ACC112 (cell line): ENCODE data around the gene DEPP1.

Experiments used
- H2AFZ ChIP-seq: fragments of 200-600 bp; sonication (generic); one replicate; pipeline ENCODE4 v1.6.0; 2017; ENCODE audit warnings: antibody characterized with exemption, low read length; ENCODE audit not compliant: unreplicated experiment
- H3K27ac ChIP-seq: fragments of 200-600 bp; sonication (generic); 2 replicates; pipeline ENCODE4 v1.5.1; 2014; ENCODE audit warnings: low read depth, mild to moderate bottlenecking, antibody characterized with exemption, low read length, moderate library complexity
- H3K27me3 ChIP-seq: fragments of 200-600 bp; sonication (generic); 2 replicates; pipeline ENCODE4 v1.6.1; 2014; ENCODE audit warnings: mild to moderate bottlenecking, antibody characterized with exemption, low read length, moderate library complexity, mixed read lengths; ENCODE audit not compliant: insufficient read depth
- H3K36me3 ChIP-seq: fragments of 200-600 bp; sonication (generic); 2 replicates; pipeline ENCODE4 v1.6.1; 2016; ENCODE audit warnings: mild to moderate bottlenecking, antibody characterized with exemption, low read length, moderate library complexity, mixed read lengths; ENCODE audit not compliant: insufficient read depth
- H3K4me1 ChIP-seq: fragments of 200-600 bp; sonication (generic); one replicate; pipeline ENCODE4 v1.6.1; 2016; ENCODE audit warnings: low read length, mixed read lengths; ENCODE audit not compliant: insufficient read depth, unreplicated experiment, control insufficient read depth
- H3K4me3 ChIP-seq: fragments of 200-600 bp; sonication (generic); 2 replicates; pipeline ENCODE4 v1.5.1; 2014; ENCODE audit warnings: mild to moderate bottlenecking, low read depth, low read length
- H3K79me2 ChIP-seq: fragments of 200-600 bp; sonication (generic); one replicate; pipeline ENCODE4 v1.6.0; 2016; ENCODE audit warnings: low read length; ENCODE audit not compliant: control insufficient read depth, unreplicated experiment, insufficient read depth

The DEPP1 gene

DNA sequence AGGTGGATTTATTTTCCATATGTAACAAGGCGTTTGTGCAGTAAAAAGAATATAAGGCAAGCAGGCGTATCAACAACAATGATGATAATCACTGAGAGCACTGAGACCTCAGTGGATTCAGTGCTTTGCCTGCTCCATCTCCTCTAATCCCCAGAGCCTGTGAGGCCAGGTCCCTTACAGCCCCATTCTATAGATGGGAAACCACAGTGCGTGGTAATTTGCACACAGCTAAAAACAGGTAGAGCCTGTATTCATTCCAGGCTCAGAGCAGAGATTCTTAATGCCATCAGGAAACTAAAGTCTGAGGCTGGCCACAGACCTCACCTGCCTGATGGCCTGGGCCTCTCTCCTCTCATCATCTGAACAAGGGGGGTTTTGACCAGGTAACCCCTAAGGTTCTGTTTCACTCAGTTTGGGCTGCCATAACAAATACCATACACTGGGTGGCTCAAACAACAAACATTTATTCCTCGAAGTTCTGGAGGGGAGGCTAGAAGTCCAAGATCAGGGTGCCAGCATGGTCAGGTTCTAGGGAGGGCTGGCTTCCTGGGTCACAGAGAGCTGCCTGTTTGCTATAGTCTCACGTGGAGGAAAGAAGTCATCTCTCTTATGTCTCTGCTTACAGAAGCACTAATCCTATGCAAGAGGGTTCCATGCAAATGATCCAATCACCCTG, 29.3 kb downstream of the DEPP1 start:
- Histone ChIP-seq H3K36me3 (no peaks in the 10 kb centered on the region), H3K27ac (no peak overlapping the region), H3K4me3 (no peak overlapping the region), H3K27me3 (no peaks in the 10 kb centered on the region), H3K79me2 (no peaks in the 10 kb centered on the region), H3K4me1 (no peaks in the 10 kb centered on the region), H2AFZ (no peak overlapping the region)

DNA sequence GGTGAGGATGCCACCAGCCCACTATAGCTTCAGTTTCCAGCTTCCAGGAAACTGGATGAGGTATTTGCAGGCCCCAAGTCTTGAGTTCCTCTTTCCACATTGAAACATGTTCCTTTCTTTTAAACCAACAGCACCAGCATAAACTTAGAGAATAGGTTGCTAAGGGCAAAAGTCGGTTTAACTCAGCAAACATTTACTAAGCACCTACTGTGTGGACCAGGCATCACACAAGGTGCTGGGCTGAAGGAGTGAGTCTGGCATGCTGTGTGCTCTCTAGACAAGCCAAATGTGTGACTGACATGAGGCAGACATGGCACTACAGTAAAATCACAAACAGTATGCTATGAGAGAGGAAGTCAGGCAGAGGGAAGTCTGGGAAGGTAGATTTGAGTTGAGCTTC, 30.0 kb downstream of the DEPP1 start:
- Histone ChIP-seq H3K27ac (no peak overlapping the region), H3K4me1 (no peaks in the 10 kb centered on the region)

DNA sequence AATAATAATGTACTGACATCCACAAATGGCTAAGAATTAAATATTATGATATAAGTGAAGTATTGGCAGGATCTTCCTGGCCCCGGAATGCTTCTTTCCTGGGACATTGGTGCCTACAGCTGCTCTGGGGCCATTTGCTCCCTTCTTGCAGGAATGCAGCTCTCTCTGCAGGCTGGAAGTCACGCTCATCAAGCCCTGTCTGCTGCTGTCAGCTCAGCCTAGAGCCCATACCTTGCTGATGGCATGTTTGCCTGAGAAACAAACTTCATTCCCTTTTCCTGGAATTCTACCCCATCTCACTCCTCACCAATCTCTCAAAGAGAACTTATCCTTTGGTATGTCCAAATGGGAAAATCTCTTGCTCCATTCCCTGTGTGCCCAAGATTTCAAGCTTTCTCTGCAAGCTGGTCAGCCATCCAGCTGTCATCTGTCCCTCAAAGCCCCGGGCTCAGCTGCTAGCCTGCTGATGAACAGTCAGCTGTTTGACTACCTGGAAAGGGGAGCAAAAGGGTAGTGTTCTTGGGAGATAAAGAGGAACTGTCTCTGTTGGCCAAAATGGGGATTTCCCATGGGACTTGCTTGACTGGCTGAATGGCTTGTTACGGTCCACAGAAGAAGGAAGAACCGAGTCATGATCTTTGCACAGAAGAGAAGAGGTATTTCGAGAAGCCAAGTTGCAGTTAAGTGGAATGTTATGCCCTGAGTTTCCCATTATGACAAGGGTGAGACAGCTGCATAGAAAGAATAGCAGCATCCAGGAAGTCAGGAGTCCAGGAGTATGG, 31.0 kb downstream of the DEPP1 start:
- H3K27me3 ChIP-seq = no peaks in the 10 kb centered on the region
- H3K4me1 ChIP-seq = no peaks in the 10 kb centered on the region

More for the DNA sequence above, 30.0 kb downstream of the DEPP1 start:
- Histone ChIP-seq H3K79me2 (no peaks in the 10 kb centered on the region), H3K27me3 (no peaks in the 10 kb centered on the region), H2AFZ (no peak overlapping the region), H3K36me3 (no peaks in the 10 kb centered on the region), H3K4me3 (no peak overlapping the region)

DNA sequence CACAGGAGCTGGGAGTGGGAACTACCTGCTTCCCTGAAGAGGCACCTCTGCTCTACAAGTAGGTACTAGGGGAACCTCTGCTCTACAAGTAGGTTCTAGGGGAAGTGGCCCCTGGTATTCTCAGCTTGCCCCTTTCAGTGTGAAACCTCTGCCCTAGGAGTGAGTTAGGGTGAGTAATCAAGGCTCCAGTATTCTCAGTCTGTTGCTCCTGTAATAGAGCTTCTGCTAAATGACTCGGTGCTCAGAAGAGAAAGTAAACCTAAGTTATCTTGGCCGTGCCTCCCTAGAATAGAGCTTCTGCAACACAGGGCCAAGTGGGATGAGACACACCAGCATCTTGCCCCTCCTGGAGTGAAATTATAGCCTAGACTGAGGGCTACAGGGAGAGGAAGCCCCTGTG, 32.4 kb downstream of the DEPP1 start:
- no peak overlapping the region for H2AFZ ChIP-seq
- H3K27ac ChIP-seq = no peak overlapping the region
- H3K4me1 ChIP-seq = no peaks in the 10 kb centered on the region
- no peaks in the 10 kb centered on the region for H3K27me3 ChIP-seq
- no peaks in the 10 kb centered on the region for H3K36me3 ChIP-seq
- no peak overlapping the region for H3K4me3 ChIP-seq
- H3K79me2 ChIP-seq = no peaks in the 10 kb centered on the region

More for the DNA sequence above, 31.0 kb downstream of the DEPP1 start:
- no peaks in the 10 kb centered on the region for H3K36me3 ChIP-seq
- H3K79me2 ChIP-seq = no peaks in the 10 kb centered on the region
- no peak overlapping the region for H3K27ac ChIP-seq
- no peak overlapping the region for H3K4me3 ChIP-seq
- H2AFZ ChIP-seq = no peak overlapping the region

DNA sequence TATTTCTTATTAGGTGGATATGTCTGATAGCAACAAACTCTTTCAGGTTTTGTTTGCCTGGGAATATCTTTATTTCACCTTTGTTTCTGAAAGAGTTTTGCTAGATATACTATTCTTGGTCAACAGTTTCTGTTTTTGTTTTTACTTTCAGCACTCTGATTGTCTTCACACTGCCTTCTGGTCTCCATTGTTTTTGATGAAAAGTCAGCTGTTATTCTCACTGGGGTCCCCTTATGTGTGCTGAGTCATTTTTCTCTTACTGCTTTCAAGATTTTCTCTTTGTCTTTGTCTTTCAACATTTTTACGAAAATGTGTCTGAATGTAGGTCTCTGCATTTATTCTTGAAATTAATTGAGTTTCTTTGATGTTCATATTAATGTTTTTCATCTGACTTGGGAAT, 34.3 kb downstream of the DEPP1 start:
- Histone ChIP-seq H2AFZ (no peak overlapping the region), H3K79me2 (no peaks in the 10 kb centered on the region), H3K4me1 (no peaks in the 10 kb centered on the region), H3K4me3 (no peak overlapping the region), H3K36me3 (no peaks in the 10 kb centered on the region), H3K27ac (no peak overlapping the region), H3K27me3 (no peaks in the 10 kb centered on the region)

DNA sequence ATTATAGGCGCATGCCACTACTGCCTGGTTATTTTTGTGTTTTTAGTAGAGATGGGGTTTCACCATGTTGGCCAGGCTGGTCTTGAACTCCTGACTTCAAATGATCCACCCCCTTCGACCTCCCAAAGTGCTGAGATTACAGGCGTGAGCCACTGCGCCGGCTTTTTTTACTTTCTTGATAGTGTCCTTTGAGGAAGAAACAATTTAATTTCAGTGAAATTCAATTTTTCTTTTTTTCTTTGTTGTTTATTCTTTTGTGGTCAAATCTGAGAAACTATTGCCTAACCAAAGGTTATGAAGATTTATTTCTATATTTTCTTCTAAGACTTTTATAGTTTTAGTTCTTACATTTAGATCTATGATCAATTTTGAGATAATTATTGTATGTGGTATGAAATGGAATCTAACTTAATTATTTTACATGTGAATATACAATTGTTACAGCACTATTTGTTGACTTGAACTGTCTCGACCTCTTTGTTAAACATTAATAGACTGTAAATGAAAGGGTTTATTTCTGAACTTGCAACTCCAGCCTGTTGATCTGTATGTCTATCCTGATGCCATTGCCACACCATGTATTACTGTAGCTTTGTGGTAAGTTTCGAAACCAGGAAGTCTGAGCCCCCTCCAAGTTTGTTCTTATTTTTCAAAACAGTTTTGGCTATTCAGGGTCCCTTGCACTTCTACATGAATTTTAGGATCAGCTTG, 38.8 kb downstream of the DEPP1 start:
- H3K27me3 ChIP-seq = no peaks in the 10 kb centered on the region
- H2AFZ ChIP-seq = no peak overlapping the region
- H3K4me3 ChIP-seq = no peak overlapping the region
- peaks cover 7% of the 10 kb centered on the region for H3K4me1 ChIP-seq
- H3K79me2 ChIP-seq = no peaks in the 10 kb centered on the region
- H3K36me3 ChIP-seq = no peaks in the 10 kb centered on the region
- no peak overlapping the region for H3K27ac ChIP-seq

DNA sequence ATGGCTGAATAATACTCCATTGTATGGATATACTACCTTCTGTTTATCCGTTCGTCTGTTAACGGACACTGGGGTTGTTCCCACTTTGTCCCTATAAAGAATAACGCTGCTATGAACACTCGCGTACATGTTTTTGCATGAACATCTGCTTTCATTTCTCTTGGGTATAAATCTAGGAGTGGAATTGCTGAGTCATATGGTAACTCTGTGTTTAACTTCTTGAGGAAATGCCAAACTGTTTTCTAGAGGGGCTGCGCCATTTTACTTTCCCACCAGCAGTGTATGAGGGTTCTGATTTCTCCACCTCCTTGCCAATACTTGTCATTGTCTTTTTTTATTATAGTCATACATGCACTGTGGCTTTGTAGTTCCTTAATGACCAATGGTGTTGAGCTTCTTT, 39.7 kb downstream of the DEPP1 start:
- Histone ChIP-seq H3K27ac (no peak overlapping the region), H3K27me3 (no peaks in the 10 kb centered on the region), H3K4me1 (peaks cover 7% of the 10 kb centered on the region), H3K4me3 (no peak overlapping the region), H3K36me3 (no peaks in the 10 kb centered on the region), H2AFZ (no peak overlapping the region), H3K79me2 (no peaks in the 10 kb centered on the region)

DNA sequence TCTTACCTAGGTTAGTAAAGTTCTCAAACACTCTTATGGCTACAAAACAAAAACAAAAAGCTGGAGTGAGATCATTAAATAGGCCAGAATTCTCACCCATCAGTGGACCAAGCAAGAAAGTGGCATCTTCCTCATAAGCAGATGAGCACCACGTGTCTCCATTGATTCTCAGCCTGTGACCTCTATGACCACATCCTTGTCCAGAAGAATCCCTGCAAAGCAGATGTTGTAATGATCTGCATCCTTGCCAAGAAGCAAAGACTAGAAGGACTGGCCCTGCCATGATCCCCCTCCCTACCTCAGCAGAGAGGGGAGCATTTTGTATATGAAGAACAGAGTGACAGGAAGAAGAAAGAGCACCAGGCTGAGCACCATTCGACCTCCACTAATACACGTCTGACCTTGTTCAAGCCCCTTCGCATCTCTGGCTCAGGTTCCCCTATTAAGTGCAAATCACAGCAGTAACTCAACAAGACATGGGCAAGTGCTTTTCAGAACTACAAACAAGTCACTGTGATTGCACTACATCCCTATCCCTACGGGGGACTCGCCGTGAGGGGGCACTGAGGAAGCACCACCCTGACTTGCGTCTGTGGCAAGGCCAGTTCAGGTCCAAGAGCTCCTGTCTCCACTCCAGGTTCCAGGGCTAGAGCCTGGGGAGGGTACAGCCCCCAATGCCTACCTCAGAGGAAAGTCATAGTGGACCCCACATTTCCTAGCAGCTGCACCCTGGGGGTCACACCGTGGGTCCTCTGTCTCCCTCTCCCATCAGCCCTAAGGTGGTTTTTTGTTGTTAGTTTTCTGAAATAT, 41.2 kb downstream of the DEPP1 start:
- no peak overlapping the region for H3K27ac ChIP-seq
- peaks cover 7% of the 10 kb centered on the region for H3K4me1 ChIP-seq
- no peak overlapping the region for H2AFZ ChIP-seq
- H3K79me2 ChIP-seq = no peaks in the 10 kb centered on the region
- no peak overlapping the region for H3K4me3 ChIP-seq
- no peaks in the 10 kb centered on the region for H3K36me3 ChIP-seq
- no peaks in the 10 kb centered on the region for H3K27me3 ChIP-seq

DNA sequence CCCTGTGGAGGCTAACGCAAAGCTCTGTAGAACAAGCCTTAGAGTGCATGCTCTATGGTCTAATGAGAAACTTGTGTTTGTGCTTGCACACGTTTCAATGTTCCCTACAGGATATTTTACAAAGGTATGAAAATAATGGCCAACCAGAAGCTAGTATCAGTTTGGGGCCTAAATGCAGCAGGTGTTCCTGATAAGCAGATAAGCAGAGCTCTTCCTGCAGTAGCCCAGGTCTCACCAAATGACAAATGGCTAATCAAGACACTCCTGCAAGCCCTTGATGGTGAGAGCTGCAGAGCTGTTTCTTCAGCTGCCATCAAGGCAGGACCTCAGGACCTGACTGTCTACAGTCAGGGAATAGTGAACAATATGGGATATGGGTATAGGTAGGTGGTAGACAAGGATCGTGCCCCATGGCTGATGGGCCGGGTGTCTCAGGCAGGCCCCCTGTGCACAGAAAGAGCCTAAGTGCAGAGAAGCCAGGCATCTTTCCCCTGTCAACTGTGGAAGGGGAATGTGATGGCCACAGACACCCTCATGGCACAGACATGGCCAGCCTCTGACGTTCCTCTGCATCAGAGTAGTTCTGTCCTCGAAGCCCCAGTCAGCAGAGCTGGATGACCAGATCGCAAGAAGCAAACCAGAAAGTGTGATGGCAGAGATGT, 42.2 kb downstream of the DEPP1 start:
- Histone ChIP-seq H3K4me3 (no peak overlapping the region), H3K4me1 (peaks cover 7% of the 10 kb centered on the region), H3K27ac (no peak overlapping the region), H3K79me2 (no peaks in the 10 kb centered on the region), H2AFZ (no peak overlapping the region), H3K36me3 (no peaks in the 10 kb centered on the region), H3K27me3 (no peaks in the 10 kb centered on the region)

DNA sequence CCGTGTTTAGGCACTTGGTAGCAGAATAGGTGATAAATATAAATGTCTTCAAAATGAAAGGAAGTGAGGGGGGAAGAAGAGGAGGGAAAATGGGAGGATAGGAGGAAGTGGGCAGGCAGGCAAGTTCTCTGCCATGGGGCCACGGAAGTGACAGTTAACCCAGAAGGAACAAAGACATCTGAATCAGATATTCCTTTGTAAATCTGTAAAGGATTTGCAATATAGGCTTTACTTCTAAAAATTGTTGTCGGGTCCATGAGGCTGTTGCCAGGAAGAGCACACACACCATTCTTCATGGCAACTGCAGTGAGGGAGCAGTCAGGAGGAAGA, 42.7 kb downstream of the DEPP1 start:
- Histone ChIP-seq H3K4me1 (peaks cover 7% of the 10 kb centered on the region), H2AFZ (no peak overlapping the region), H3K27ac (no peak overlapping the region), H3K36me3 (no peaks in the 10 kb centered on the region), H3K79me2 (no peaks in the 10 kb centered on the region), H3K27me3 (no peaks in the 10 kb centered on the region), H3K4me3 (no peak overlapping the region)
